T-cell (primary cell): ENCODE measurements around the gene SELENOS. TPM values are rescaled to one million over a fixed set of nuclear protein-coding genes. Genes with fewer than 3 reads are reported as not detected.
A peak's percentile ranks its signal among the peaks of the same experiment; 100 is the strongest.

Experiments
- ATAC-seq, 4 experiments: fragments of 200-7000 bp in 3 of 4; fragments of 150-1000 bp in 1 of 4; cut with Tn5 transposase; replicated peaks in 1 of 4; 1 replicate in 3 of 4; 2 replicates in 1 of 4; pipeline ENCODE4 v1.10.0; 2021; ENCODE audit warnings: moderate library complexity in 3 of 4, mild to moderate bottlenecking in 2 of 4, moderate number of reproducible peaks in 1 of 4
- CTCF ChIA-PET, 2 donors: fragments of 300-600 bp; sonication (Branson Sonifier 250); formaldehyde crosslinking; loops; one replicate each; lab custom pipeline; 2022; ENCODE audit warnings: antibody characterized with exemption in 2 of 2; lab: Charles Lee
- POLR2A ChIA-PET, 2 donors: fragments of 300-600 bp; sonication (Branson Sonifier 250); formaldehyde crosslinking; loops; one replicate each; lab custom pipeline; 2022; ENCODE audit warnings: antibody characterized with exemption in 2 of 2; lab: Charles Lee
- DNase-seq, 35 experiments: peaks; one replicate each; pipeline versions ENCODE4 v3.0.0 to v3.0.0-alpha.2; 2013 to 2023
- H3K27ac ChIP-seq: one replicate; pipeline ENCODE4 v1.5.1; 2013; ENCODE audit warnings: low read length
- H3K27me3 ChIP-seq, 2 experiments: replicated peaks in 1 of 2; 1 replicate in 1 of 2; 2 replicates in 1 of 2; pipeline versions ENCODE4 v1.6.1 to v1.7.0; 2013; ENCODE audit warnings: low read length in 1 of 2, mixed read lengths in 1 of 2; ENCODE audit not compliant: control insufficient read depth in 2 of 2, insufficient read depth in 2 of 2; ENCODE audit errors: extremely low read depth in 1 of 2
- H3K36me3 ChIP-seq, 2 donors: 1 replicate in 1 of 2; 2 replicates in 1 of 2; pipeline versions ENCODE4 v1.6.1 to v1.7.0; 2013; ENCODE audit warnings: low read length in 1 of 2; ENCODE audit not compliant: control insufficient read depth in 2 of 2, insufficient read depth in 1 of 2; ENCODE audit errors: extremely low read depth in 1 of 2
- H3K4me1 ChIP-seq, 2 experiments: 1 replicate in 1 of 2; 2 replicates in 1 of 2; pipeline versions ENCODE4 v1.6.1 to v1.7.0; 2013; ENCODE audit warnings: low read length in 2 of 2, mixed read lengths in 1 of 2; ENCODE audit not compliant: insufficient read depth in 2 of 2, control insufficient read depth in 1 of 2; ENCODE audit errors: extremely low read depth in 1 of 2
- H3K4me3 ChIP-seq, 2 donors: 1 replicate in 1 of 2; 2 replicates in 1 of 2; pipeline versions ENCODE4 v1.5.1 to v1.7.0; 2013; ENCODE audit warnings: mild to moderate bottlenecking in 2 of 2, low read length in 1 of 2, moderate library complexity in 1 of 2; ENCODE audit not compliant: control insufficient read depth in 1 of 2; ENCODE audit errors: extremely low read depth in 1 of 2
- H3K9me3 ChIP-seq: 2 replicates; pipeline ENCODE4 v1.7.0; 2013
- H3K27ac Mint-ChIP-seq, 2 donors: one replicate each; pipeline ENCODE4 v1.8.0; 2020 to 2021; ENCODE audit warnings: mild to moderate bottlenecking in 2 of 2, mixed read lengths in 2 of 2
- H3K27me3 Mint-ChIP-seq, 2 donors: one replicate each; pipeline ENCODE4 v1.8.0; 2021 to 2022; ENCODE audit warnings: mixed read lengths in 2 of 2
- H3K36me3 Mint-ChIP-seq: one replicate; pipeline ENCODE4 v1.8.0; 2021; ENCODE audit warnings: mixed read lengths
- H3K4me1 Mint-ChIP-seq, 3 donors: one replicate each; pipeline ENCODE4 v1.8.0; 2020 to 2022; ENCODE audit warnings: mixed read lengths in 3 of 3, mild to moderate bottlenecking in 1 of 3
- H3K4me3 Mint-ChIP-seq, 3 donors: one replicate each; pipeline ENCODE4 v1.8.0; 2020 to 2022; ENCODE audit warnings: mild to moderate bottlenecking in 3 of 3, mixed read lengths in 3 of 3, moderate library complexity in 3 of 3
- H3K9me3 Mint-ChIP-seq, 3 donors: one replicate each; pipeline ENCODE4 v1.8.0; 2020 to 2022; ENCODE audit warnings: mixed read lengths in 3 of 3
- WGBS: methylation state at CpG from one replicate; pipeline ENCODE4 v1.1.5; 2013; ENCODE audit warnings: missing lambda C conversion rate; ENCODE audit not compliant: insufficient coverage; 5-methylcytosine and 5-hydroxymethylcytosine counted together
- total RNA-seq, 35 experiments: library from RNA in 6 of 35; stranded (reverse) in 6 of 35; fragments of 120-200 nt in 1 of 35; gene quantifications; one replicate each; pipeline versions ENCODE4 v1.2.1 to v1.2.4 and lab custom pipeline; 2013 to 2026

The SELENOS gene
- total RNA-seq, 5 donors from 2014 or later (not counting 1 experiment from before 2014, with no cell fraction given), result 31.3 to 39.9 (median 38.4) TPM

- CTCF ChIA-PET, result interaction anchor here (0.8 to 2.0 kb wide), 4 partner anchors 10 to 155 kb away, joined by 3 to 8 read pairs (median 3); no protein-coding TSS in a partner anchor
- H3K36me3 ChIP-seq, result no peaks in the 10 kb centered on the region
- no peaks in the 10 kb centered on the region for H3K36me3 Mint-ChIP-seq
- H3K4me3 ChIP-seq, result no peak overlapping the region
- peak overlapping the region in 1 of 3 donors; percentile 70 for H3K4me3 Mint-ChIP-seq
- H3K4me1 Mint-ChIP-seq, result peaks cover 71 to 94% (median 86%) of the 10 kb centered on the region in 3 donors
- ATAC-seq (no peak), DNase-seq (no peak)
- H3K27ac ChIP-seq, result no peak overlapping the region
- H3K27me3 Mint-ChIP-seq, result no peaks in the 10 kb centered on the region
- POLR2A ChIA-PET, result interaction anchor here (0.6 to 0.7 kb wide), 2 partner anchors 22 to 397 kb away, joined by 3 read pairs; no protein-coding TSS in a partner anchor
- no peaks in the 10 kb centered on the region for H3K9me3 Mint-ChIP-seq
- 100% methylated on average over 7 of the region's 14 CpGs for WGBS
- H3K27me3 ChIP-seq, result no peaks in the 10 kb centered on the region
- H3K27ac Mint-ChIP-seq, result peak overlapping the region; percentile 21 to 75
- no peaks in the 10 kb centered on the region for H3K9me3 ChIP-seq
- H3K4me1 ChIP-seq, result peaks cover 34 to 63% of the 10 kb centered on the region in 2 experiments
Measured at GRCh38 chr15:101244889-101245668, 32.2 kb downstream of the SELENOS start.

GRCh38 chr15:101244036-101244781 is 33.1 kb downstream of the SELENOS start:
- Mint-ChIP-seq H3K27me3 (no peaks in the 10 kb centered on the region), H3K36me3 (no peaks in the 10 kb centered on the region), H3K27ac (peak overlapping the region; percentile 21 to 75), H3K4me1 (peaks cover 73 to 95% (median 87%) of the 10 kb centered on the region in 3 donors), H3K9me3 (no peaks in the 10 kb centered on the region), H3K4me3 (peak overlapping the region; percentile 18 to 70 (median 22))
- H3K27me3 ChIP-seq, result no peaks in the 10 kb centered on the region
- no peaks in the 10 kb centered on the region for H3K9me3 ChIP-seq
- peak in 1 of 35 experiments; percentile 32 for DNase-seq
- H3K27ac ChIP-seq, result peak overlapping the region; percentile 26
- WGBS, result no CpG with 5 or more reads among the region's 7 CpGs
- H3K4me3 ChIP-seq, result no peak overlapping the region
- ChIA-PET CTCF (interaction anchor here (0.7 to 2.0 kb wide), 3 partner anchors 11 to 220 kb away, joined by 3 to 8 read pairs (median 3); no protein-coding TSS in a partner anchor), POLR2A (interaction anchor here (0.6 to 0.7 kb wide), 2 partner anchors 23 to 398 kb away, joined by 3 read pairs; no protein-coding TSS in a partner anchor)
- peaks cover 38 to 62% of the 10 kb centered on the region in 2 experiments for H3K4me1 ChIP-seq
- no peak for ATAC-seq
- H3K36me3 ChIP-seq, result no peaks in the 10 kb centered on the region

DNA sequence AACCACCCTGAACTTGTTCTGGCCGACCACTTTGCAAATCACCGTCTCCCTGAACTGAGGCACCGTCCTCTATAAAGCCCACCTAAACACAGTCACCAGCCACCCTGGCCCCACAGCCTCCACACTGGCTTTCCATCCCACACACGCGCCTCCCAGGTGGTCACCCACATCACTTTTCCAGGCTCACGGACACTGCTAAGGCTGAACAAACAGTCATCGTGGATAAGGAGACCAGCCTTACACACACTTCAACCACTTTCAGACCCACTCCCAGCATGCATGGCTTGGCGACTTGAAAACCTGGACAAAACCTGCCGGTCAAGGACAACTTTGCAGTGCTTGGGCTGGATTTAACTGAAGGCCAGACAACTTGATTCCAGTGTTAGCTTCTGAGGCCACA is 33.9 kb downstream of the SELENOS start:
- ChIA-PET POLR2A (no interaction called here), CTCF (interaction anchor here (0.8 to 1.5 kb wide), 4 partner anchors 9 to 398 kb away, joined by 3 to 8 read pairs (median 4); partner anchors contain the start of gene CHSY1 (in 1 of the 2))
- Histone ChIP-seq H3K4me1 (peaks cover 41 to 64% of the 10 kb centered on the region in 2 experiments), H3K4me3 (no peak overlapping the region), H3K36me3 (no peaks in the 10 kb centered on the region), H3K27me3 (no peaks in the 10 kb centered on the region), H3K27ac (peak overlapping the region; percentile 26), H3K9me3 (no peaks in the 10 kb centered on the region)
- no peaks in the 10 kb centered on the region for H3K9me3 Mint-ChIP-seq
- peak overlapping the region; percentile 75 to 84 for H3K27ac Mint-ChIP-seq
- DNase-seq (no peak), ATAC-seq (no peak)
- H3K4me1 Mint-ChIP-seq, result peaks cover 72 to 97% (median 90%) of the 10 kb centered on the region in 3 donors
- no peaks in the 10 kb centered on the region for H3K36me3 Mint-ChIP-seq
- H3K4me3 Mint-ChIP-seq, result peak overlapping the region; percentile 18 to 70 (median 65)
- 98% methylated on average over 9 of the region's 9 CpGs for WGBS
- no peaks in the 10 kb centered on the region for H3K27me3 Mint-ChIP-seq

DNA sequence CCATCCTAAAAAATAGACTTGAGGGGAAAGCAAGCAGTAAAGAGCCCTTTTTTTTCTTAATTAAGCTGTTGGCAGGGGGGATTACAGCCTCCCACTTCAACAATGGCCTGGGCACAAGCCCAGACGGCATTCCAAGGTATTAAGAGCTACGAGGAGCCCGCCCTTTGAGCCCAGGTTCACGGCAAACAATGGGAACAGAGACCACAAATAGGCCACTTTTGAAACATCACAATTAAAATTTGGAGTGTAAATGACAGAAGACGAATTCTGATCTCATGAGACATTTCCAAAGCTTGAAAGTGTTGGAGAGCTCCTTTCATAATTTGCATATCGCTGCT is 34.3 kb downstream of the SELENOS start:
- no CpG with 5 or more reads among the region's 6 CpGs for WGBS
- DNase-seq (no peak), ATAC-seq (no peak)
- H3K9me3 ChIP-seq, result no peaks in the 10 kb centered on the region
- Mint-ChIP-seq H3K4me3 (peak overlapping the region; percentile 63 to 70 (median 65)), H3K27ac (peak overlapping the region; percentile 75 to 84), H3K4me1 (peaks cover 68 to 92% (median 86%) of the 10 kb centered on the region in 3 donors), H3K27me3 (no peaks in the 10 kb centered on the region), H3K36me3 (no peaks in the 10 kb centered on the region), H3K9me3 (no peaks in the 10 kb centered on the region)
- ChIA-PET POLR2A (interaction anchor here in 1 of 2 donors (1.4 kb wide), 1 partner anchor 9 kb away, joined by 5 read pairs; no protein-coding TSS in a partner anchor), CTCF (interaction anchor here (0.8 to 1.5 kb wide), 4 partner anchors 9 to 399 kb away, joined by 3 to 8 read pairs (median 6); partner anchors contain the start of gene CHSY1 (in 2 of the 2))
- no peaks in the 10 kb centered on the region for H3K27me3 ChIP-seq
- H3K36me3 ChIP-seq, result no peaks in the 10 kb centered on the region
- peak overlapping the region in 1 of 2 donors; percentile 41 for H3K4me3 ChIP-seq
- peak overlapping the region; percentile 60 for H3K27ac ChIP-seq
- H3K4me1 ChIP-seq, result peaks cover 41 to 61% of the 10 kb centered on the region in 2 experiments

GRCh38 chr15:101242160-101242998 is 34.9 kb downstream of the SELENOS start:
- H3K9me3 Mint-ChIP-seq, result no peaks in the 10 kb centered on the region
- ATAC-seq, result peak; percentile 76 to 92 (median 84)
- WGBS, result 33% methylated on average over 4 of the region's 12 CpGs
- H3K27me3 Mint-ChIP-seq, result no peaks in the 10 kb centered on the region
- no peaks in the 10 kb centered on the region for H3K9me3 ChIP-seq
- H3K4me1 Mint-ChIP-seq, result peaks cover 67 to 89% (median 80%) of the 10 kb centered on the region in 3 donors
- H3K36me3 Mint-ChIP-seq, result no peaks in the 10 kb centered on the region
- peak overlapping the region; percentile 60 for H3K27ac ChIP-seq
- no peaks in the 10 kb centered on the region for H3K27me3 ChIP-seq
- ChIA-PET POLR2A (interaction anchor here (0.6 to 1.4 kb wide), 2 partner anchors 10 kb away, joined by 3 to 5 read pairs; partner anchors contain the start of gene CHSY1 (in 1 of the 2)), CTCF (interaction anchor here (0.6 to 1.5 kb wide), 7 partner anchors 9 to 399 kb away, joined by 3 to 8 read pairs (median 5); partner anchors contain the start of gene CHSY1 (in 2 of the 2))
- H3K4me3 Mint-ChIP-seq, result peak overlapping the region; percentile 63 to 70 (median 65)
- peak overlapping the region; percentile 16 to 41 for H3K4me3 ChIP-seq
- H3K36me3 ChIP-seq, result no peaks in the 10 kb centered on the region
- peak in 34 of 35 experiments; percentile 27 to 87 (median 60) for DNase-seq
- peak overlapping the region; percentile 75 to 84 for H3K27ac Mint-ChIP-seq
- peaks cover 41 to 59% of the 10 kb centered on the region in 2 experiments for H3K4me1 ChIP-seq
